Trophoblast cell (in vitro differentiated cells and primary cell): ENCODE data around the gene RIN2.

Experiments used
- DNase-seq, 2 donors: peaks; one replicate each; pipeline ENCODE4 v3.0.0-alpha.2; 2016
- H2AFZ ChIP-seq: 2 replicates; pipeline ENCODE4 v1.6.1; 2013; ENCODE audit warnings: low read length, moderate library complexity, mild to moderate bottlenecking; ENCODE audit not compliant: insufficient read depth, poor library complexity
- H2AK5ac ChIP-seq: 2 replicates; pipeline ENCODE4 v1.6.1; 2013; ENCODE audit warnings: mild to moderate bottlenecking, low read length
- H2BK120ac ChIP-seq: 2 replicates; pipeline ENCODE4 v1.6.1; 2013; ENCODE audit warnings: low read length, mild to moderate bottlenecking, moderate library complexity; ENCODE audit not compliant: insufficient read depth, poor library complexity
- H2BK12ac ChIP-seq: 2 replicates; pipeline ENCODE4 v1.6.1; 2013; ENCODE audit warnings: mild to moderate bottlenecking, low read length, moderate library complexity
- H2BK5ac ChIP-seq: 2 replicates; pipeline ENCODE4 v1.6.1; 2013; ENCODE audit warnings: low read length, low read depth, moderate library complexity, mild to moderate bottlenecking; ENCODE audit not compliant: poor library complexity
- H3K14ac ChIP-seq: 2 replicates; pipeline ENCODE4 v1.6.1; 2013; ENCODE audit warnings: mild to moderate bottlenecking, low read length
- H3K18ac ChIP-seq: 2 replicates; pipeline ENCODE4 v1.6.1; 2013; ENCODE audit warnings: mild to moderate bottlenecking, low read length
- H3K23ac ChIP-seq: 2 replicates; pipeline ENCODE4 v1.6.1; 2013; ENCODE audit warnings: low read length
- H3K27ac ChIP-seq: 2 replicates; pipeline ENCODE4 v1.5.1; 2013; ENCODE audit warnings: low read depth, mild to moderate bottlenecking, inconsistent platforms, low read length, moderate library complexity
- H3K27me3 ChIP-seq: 2 replicates; pipeline ENCODE4 v1.6.1; 2013; ENCODE audit warnings: inconsistent platforms, mild to moderate bottlenecking, low read length, moderate library complexity; ENCODE audit not compliant: insufficient read depth
- H3K36me3 ChIP-seq, 2 experiments: 1 replicate in 1 of 2; 2 replicates in 1 of 2; pipeline ENCODE4 v1.6.1; 2013; ENCODE audit warnings: low read length in 2 of 2, mild to moderate bottlenecking in 2 of 2, moderate library complexity in 1 of 2; ENCODE audit not compliant: insufficient read depth in 2 of 2, control insufficient read depth in 1 of 2
- H3K4ac ChIP-seq: 2 replicates; pipeline ENCODE4 v1.6.1; 2013; ENCODE audit warnings: low read depth, mild to moderate bottlenecking, low read length, moderate library complexity
- H3K4me1 ChIP-seq, 2 experiments: 1 replicate in 1 of 2; 2 replicates in 1 of 2; pipeline ENCODE4 v1.6.1; 2013; ENCODE audit warnings: low read length in 2 of 2, mild to moderate bottlenecking in 2 of 2, moderate library complexity in 1 of 2; ENCODE audit not compliant: insufficient read depth in 2 of 2, control insufficient read depth in 1 of 2
- H3K4me2 ChIP-seq: 2 replicates; pipeline ENCODE4 v1.6.1; 2013; ENCODE audit warnings: inconsistent platforms, mild to moderate bottlenecking, low read length, moderate library complexity
- H3K4me3 ChIP-seq: 2 replicates; pipeline ENCODE4 v1.5.1; 2013; ENCODE audit warnings: mild to moderate bottlenecking, low read depth, low read length, inconsistent platforms
- H3K79me1 ChIP-seq: one replicate; pipeline ENCODE4 v1.6.1; 2013; ENCODE audit warnings: low read length
- H3K79me2 ChIP-seq: 2 replicates; pipeline ENCODE4 v1.6.1; 2013; ENCODE audit warnings: low read length, mild to moderate bottlenecking; ENCODE audit not compliant: control insufficient read depth, insufficient read depth, poor library complexity
- H3K9ac ChIP-seq: 2 replicates; pipeline ENCODE4 v1.6.1; 2013; ENCODE audit warnings: mild to moderate bottlenecking, low read length
- H3K9me3 ChIP-seq: 2 replicates; pipeline ENCODE4 v1.6.1; 2013; ENCODE audit warnings: low read depth, mild to moderate bottlenecking, control low read depth, inconsistent platforms, low read length; ENCODE audit not compliant: insufficient read depth
- H4K12ac ChIP-seq: 2 replicates; pipeline ENCODE4 v1.6.1; 2013; ENCODE audit warnings: low read depth, mild to moderate bottlenecking, low read length, moderate library complexity
- H4K8ac ChIP-seq: 2 replicates; pipeline ENCODE4 v1.6.1; 2013; ENCODE audit warnings: low read depth, mild to moderate bottlenecking, low read length, moderate library complexity
- H4K91ac ChIP-seq: one replicate; pipeline ENCODE4 v1.6.1; 2013; ENCODE audit warnings: low read depth, mild to moderate bottlenecking, low read length, moderate library complexity
- WGBS: extraction: QIAGEN DNeasy Blood & Tissue Kit; methylation state at CpG from one replicate; pipeline ENCODE4 v1.1.7; 2013; ENCODE audit warnings: missing lambda C conversion rate; ENCODE audit not compliant: insufficient read length, insufficient coverage; ENCODE audit errors: extremely low coverage; 5-methylcytosine and 5-hydroxymethylcytosine counted together

RIN2 gene

GRCh38 chr20:19780261-19780660 is 22.2 kb downstream of the RIN2 start:
- H3K9ac ChIP-seq, result no peak overlapping the region
- peak overlapping the region; percentile 85 for H2AK5ac ChIP-seq
- no peaks in the 10 kb centered on the region for H3K36me3 ChIP-seq
- H3K23ac ChIP-seq, result no peak overlapping the region
- DNase-seq, result no peak
- H3K9me3 ChIP-seq, result no peaks in the 10 kb centered on the region
- no peak overlapping the region for H3K27ac ChIP-seq
- peak overlapping the region; percentile 39 for H3K4ac ChIP-seq
- peak overlapping the region; percentile 8 for H4K8ac ChIP-seq
- no peak overlapping the region for H2BK5ac ChIP-seq
- no peak overlapping the region for H4K12ac ChIP-seq
- WGBS, result no CpG with 5 or more reads among the region's 5 CpGs
- peaks cover 19 to 29% of the 10 kb centered on the region in 2 experiments for H3K4me1 ChIP-seq
- H3K27me3 ChIP-seq, result no peaks in the 10 kb centered on the region
- peak overlapping the region; percentile 82 for H3K18ac ChIP-seq
- H3K4me2 ChIP-seq, result no peak overlapping the region
- peaks cover 24% of the 10 kb centered on the region for H3K79me1 ChIP-seq
- H3K79me2 ChIP-seq, result peaks cover 6% of the 10 kb centered on the region
- peak overlapping the region; percentile 61 for H4K91ac ChIP-seq
- H3K4me3 ChIP-seq, result no peak overlapping the region
- H3K14ac ChIP-seq, result peak overlapping the region; percentile 43
- no peak overlapping the region for H2AFZ ChIP-seq
- peak overlapping the region; percentile 76 for H2BK12ac ChIP-seq
- peak overlapping the region; percentile 41 for H2BK120ac ChIP-seq

- no peak overlapping the region for H3K4me2 ChIP-seq
- H3K4ac ChIP-seq, result no peak overlapping the region
- H3K4me3 ChIP-seq, result no peak overlapping the region
- no peak overlapping the region for H3K23ac ChIP-seq
- no peaks in the 10 kb centered on the region for H3K36me3 ChIP-seq
- no peak for DNase-seq
- H4K8ac ChIP-seq, result no peak overlapping the region
- H3K9me3 ChIP-seq, result no peaks in the 10 kb centered on the region
- no peak overlapping the region for H3K27ac ChIP-seq
- no peak overlapping the region for H2AFZ ChIP-seq
- H3K79me2 ChIP-seq, result peaks cover 8% of the 10 kb centered on the region
- H2BK12ac ChIP-seq, result no peak overlapping the region
- no peak overlapping the region for H3K14ac ChIP-seq
- no CpG with 5 or more reads among the region's 7 CpGs for WGBS
- no peak overlapping the region for H4K12ac ChIP-seq
- no peak overlapping the region for H2BK120ac ChIP-seq
- H3K79me1 ChIP-seq, result peaks cover 28% of the 10 kb centered on the region
- no peak overlapping the region for H3K9ac ChIP-seq
- no peaks in the 10 kb centered on the region for H3K27me3 ChIP-seq
- H3K4me1 ChIP-seq, result peaks cover 23 to 29% of the 10 kb centered on the region in 2 experiments
- no peak overlapping the region for H2AK5ac ChIP-seq
- H3K18ac ChIP-seq, result no peak overlapping the region
- H4K91ac ChIP-seq, result no peak overlapping the region
- no peak overlapping the region for H2BK5ac ChIP-seq
Measured at GRCh38 chr20:19781235-19781634, 23.2 kb downstream of the RIN2 start.

- Histone ChIP-seq H2BK12ac (peak overlapping the region; percentile 78), H3K18ac (peak overlapping the region; percentile 26), H3K23ac (no peak overlapping the region), H3K4ac (peak overlapping the region; percentile 26), H4K91ac (peak overlapping the region; percentile 67), H2AK5ac (peak overlapping the region; percentile 36), H2AFZ (no peak overlapping the region), H3K27ac (peak overlapping the region; percentile 69), H3K79me1 (peaks cover 29% of the 10 kb centered on the region), H2BK120ac (peak overlapping the region; percentile 23), H4K8ac (peak overlapping the region; percentile 33), H3K9me3 (no peaks in the 10 kb centered on the region), H3K4me1 (peaks cover 20 to 30% of the 10 kb centered on the region in 2 experiments), H3K4me3 (no peak overlapping the region), H3K36me3 (no peaks in the 10 kb centered on the region), H3K4me2 (no peak overlapping the region), H3K9ac (no peak overlapping the region), H4K12ac (no peak overlapping the region), H3K27me3 (no peaks in the 10 kb centered on the region), H3K79me2 (peaks cover 7% of the 10 kb centered on the region), H2BK5ac (peak overlapping the region; percentile 28), H3K14ac (no peak overlapping the region)
- no CpG with 5 or more reads among the region's 3 CpGs for WGBS
- DNase-seq, result peak; percentile 44 to 46
Measured at GRCh38 chr20:19782669-19783068, 24.6 kb downstream of the RIN2 start.

- H3K18ac ChIP-seq, result peak overlapping the region; percentile 40
- H2AK5ac ChIP-seq, result peak overlapping the region; percentile 7
- peak overlapping the region; percentile 35 for H2BK120ac ChIP-seq
- no CpG with 5 or more reads among the region's 7 CpGs for WGBS
- H3K4ac ChIP-seq, result peak overlapping the region; percentile 5
- peak overlapping the region; percentile 31 for H4K8ac ChIP-seq
- H3K4me2 ChIP-seq, result no peak overlapping the region
- H3K14ac ChIP-seq, result peak overlapping the region; percentile 58
- peak overlapping the region; percentile 69 for H3K27ac ChIP-seq
- no peak overlapping the region for H3K23ac ChIP-seq
- H3K9me3 ChIP-seq, result no peaks in the 10 kb centered on the region
- H2AFZ ChIP-seq, result peak overlapping the region; percentile 50
- H4K91ac ChIP-seq, result peak overlapping the region; percentile 80
- no peak overlapping the region for H3K9ac ChIP-seq
- H4K12ac ChIP-seq, result no peak overlapping the region
- H3K4me1 ChIP-seq, result peaks cover 20 to 30% of the 10 kb centered on the region in 2 experiments
- H2BK12ac ChIP-seq, result peak overlapping the region; percentile 66
- H3K36me3 ChIP-seq, result no peaks in the 10 kb centered on the region
- H3K4me3 ChIP-seq, result no peak overlapping the region
- peaks cover 7% of the 10 kb centered on the region for H3K79me2 ChIP-seq
- peak overlapping the region; percentile 18 for H2BK5ac ChIP-seq
- no peaks in the 10 kb centered on the region for H3K27me3 ChIP-seq
- H3K79me1 ChIP-seq, result peaks cover 25% of the 10 kb centered on the region
- peak; percentile 55 to 70 for DNase-seq
Measured at GRCh38 chr20:19783966-19784401, 25.9 kb downstream of the RIN2 start.
